Activated CD8-positive, alpha-beta T cell treated with anti-CD3 and anti-CD28 coated beads, Interleukin-2, amount 10 ng/mL, durations not matched to agents 7 days and 5 days (primary cell): Measurements from ENCODE around the gene ACAP1. TPM values are rescaled to one million over a fixed set of nuclear protein-coding genes. Genes with fewer than 3 reads are reported as not detected.

Experiments used
- ATAC-seq: fragments of 150-1000 bp; cut with Tn5 transposase; one replicate; pipeline ENCODE4 v1.10.0; 2021; ENCODE audit warnings: moderate library complexity
- CTCF ChIA-PET: fragments of 350-600 bp; sonication (Branson Sonifier 250); formaldehyde crosslinking; loops from one replicate; lab custom pipeline; 2021; ENCODE audit warnings: antibody characterized with exemption; lab: Charles Lee
- POLR2A ChIA-PET: fragments of 350-600 bp; sonication (Branson Sonifier 250); formaldehyde crosslinking; loops from one replicate; lab custom pipeline; 2021; ENCODE audit warnings: antibody characterized with exemption; lab: Charles Lee
- DNase-seq: peaks from one replicate; pipeline ENCODE4 v3.0.0-alpha.2; 2020
- H3K27ac Mint-ChIP-seq: one replicate; pipeline ENCODE4 v1.8.0; 2021; ENCODE audit warnings: mild to moderate bottlenecking, mixed read lengths
- H3K27me3 Mint-ChIP-seq: one replicate; pipeline ENCODE4 v1.8.0; 2021; ENCODE audit warnings: low read depth, mixed read lengths
- H3K36me3 Mint-ChIP-seq: one replicate; pipeline ENCODE4 v1.8.0; 2021; ENCODE audit warnings: low read depth, mixed read lengths
- H3K4me1 Mint-ChIP-seq: one replicate; pipeline ENCODE4 v1.8.0; 2021; ENCODE audit warnings: low read depth, mixed read lengths
- H3K4me3 Mint-ChIP-seq: one replicate; pipeline ENCODE4 v1.8.0; 2021; ENCODE audit warnings: mild to moderate bottlenecking, mixed read lengths
- H3K9me3 Mint-ChIP-seq: one replicate; pipeline ENCODE4 v1.8.0; 2022; ENCODE audit warnings: mixed read lengths; ENCODE audit not compliant: insufficient read depth
- total RNA-seq, 2 experiments: library from RNA; stranded (reverse); gene quantifications; one replicate each; pipeline ENCODE4 v1.2.3, GENCODE V29; 2021

The ACAP1 gene
- total RNA-seq, 2 experiments from 2014 or later: 573 to 605 TPM

DNA sequence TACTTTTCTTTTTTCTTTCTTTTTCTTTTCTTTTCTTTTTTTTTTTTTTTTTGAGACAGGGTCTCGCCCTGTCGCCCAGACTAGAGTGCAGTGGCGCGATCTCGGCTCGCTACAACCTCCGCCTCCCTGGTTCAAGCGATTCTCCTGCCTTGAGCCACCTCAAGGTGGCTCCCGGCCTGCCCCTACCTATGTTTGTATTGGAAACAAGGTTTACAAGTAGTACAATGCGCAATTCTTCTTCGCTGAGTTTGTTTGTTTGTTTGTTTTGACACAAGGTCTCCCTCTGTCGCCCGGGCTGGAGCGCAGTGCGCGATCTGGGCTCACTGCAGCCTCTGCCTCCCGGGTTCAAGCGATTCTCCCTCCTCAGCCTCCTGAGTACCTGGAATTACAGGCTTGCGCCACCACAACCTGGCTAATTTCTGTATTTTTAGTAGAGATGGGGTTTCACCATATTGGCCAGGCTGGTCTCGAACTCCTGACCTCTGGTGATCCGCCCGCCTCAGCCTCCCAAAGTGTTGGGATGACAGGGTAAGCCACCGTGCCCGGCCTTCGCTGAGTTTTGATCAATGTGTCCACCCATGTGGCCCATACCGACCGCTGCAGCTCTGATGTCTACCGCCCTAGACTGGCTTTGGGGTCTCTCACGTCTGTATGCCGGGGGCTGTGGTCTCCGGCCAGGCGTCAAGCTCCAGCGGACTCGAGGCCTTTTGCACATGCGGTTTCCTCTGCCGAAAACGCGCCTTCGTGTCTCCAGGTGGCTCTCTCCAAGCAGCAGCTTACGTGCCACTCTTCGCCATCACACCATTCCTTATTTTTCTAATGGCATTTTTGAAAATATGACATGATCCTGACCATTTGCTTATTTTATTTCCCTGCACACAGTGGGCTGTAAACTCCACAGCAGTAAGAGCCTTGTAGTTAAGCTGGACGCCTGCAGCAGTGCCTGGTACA lies 40.8 kb upstream of the ACAP1 start:
- Mint-ChIP-seq H3K36me3 (no peaks in the 10 kb centered on the region), H3K4me1 (peaks cover 30% of the 10 kb centered on the region), H3K27me3 (peaks cover 36% of the 10 kb centered on the region), H3K9me3 (no peaks in the 10 kb centered on the region), H3K4me3 (peak overlapping the region; percentile 71), H3K27ac (no peak overlapping the region)
- ChIA-PET POLR2A (interaction anchor here (0.9 to 1.3 kb wide), 2 partner anchors 57 to 260 kb away, joined by 3 read pairs; partner anchors contain the start of gene SLC16A13), CTCF (interaction anchor here (1.0 to 4.8 kb wide), 19 partner anchors 7 to 291 kb away, joined by 3 to 81 read pairs (median 6); partner anchors contain the start of genes ACADVL, ACAP1, DLG4 and NEURL4)
- ATAC-seq (no peak), DNase-seq (no peak)

DNA sequence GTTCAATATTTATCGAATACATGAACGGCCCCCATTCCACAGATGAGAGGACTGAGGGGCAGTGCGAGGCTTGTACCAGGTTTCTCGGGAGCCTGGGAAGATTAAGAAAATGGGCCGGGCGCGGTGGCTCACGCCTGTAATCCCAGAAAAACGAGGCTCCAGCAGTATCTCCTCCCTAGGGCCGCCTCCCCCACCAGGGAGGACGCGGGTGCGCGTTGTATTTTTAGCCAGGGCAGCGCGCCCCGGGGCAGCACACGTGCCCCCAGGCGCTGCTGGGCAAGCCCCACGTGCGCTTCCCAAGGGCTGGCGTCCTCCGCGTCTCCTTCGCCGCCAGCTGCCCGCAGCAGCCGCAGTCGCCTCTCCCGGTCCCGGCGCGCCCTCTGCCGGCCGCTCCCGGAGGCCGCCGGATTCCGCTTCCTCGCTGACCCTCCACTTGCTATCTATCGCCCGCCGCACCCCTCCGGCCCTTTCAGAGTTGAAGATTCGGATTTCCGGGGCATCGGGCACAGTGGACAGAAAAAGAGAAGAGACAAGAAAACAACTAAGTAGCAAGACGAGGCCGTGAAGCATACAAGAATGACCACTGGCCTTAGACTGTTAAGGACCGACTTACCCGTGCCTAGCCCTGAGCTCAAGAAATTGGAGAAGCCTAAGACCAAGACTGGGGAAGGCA lies 40.0 kb upstream of the ACAP1 start:
- ATAC-seq (peak; percentile 27), DNase-seq (peak; percentile 71)
- CTCF ChIA-PET: interaction anchor here (0.6 to 4.8 kb wide), 30 partner anchors 8 to 293 kb away, joined by 3 to 81 read pairs (median 4); partner anchors contain the start of genes ACADVL, ACAP1, DLG4 and GABARAP
- H3K4me3 Mint-ChIP-seq: peak overlapping the region; percentile 34
- POLR2A ChIA-PET: interaction anchor here (0.9 to 1.3 kb wide), 3 partner anchors 15 to 261 kb away, joined by 3 read pairs; partner anchors contain the start of gene SLC16A13
- no peak overlapping the region for H3K27ac Mint-ChIP-seq
- H3K9me3 Mint-ChIP-seq: no peaks in the 10 kb centered on the region
- peaks cover 38% of the 10 kb centered on the region for H3K27me3 Mint-ChIP-seq
- H3K36me3 Mint-ChIP-seq: no peaks in the 10 kb centered on the region
- H3K4me1 Mint-ChIP-seq: peaks cover 30% of the 10 kb centered on the region

- no peak overlapping the region for H3K4me3 Mint-ChIP-seq
- POLR2A ChIA-PET: no interaction called here
- CTCF ChIA-PET: interaction anchor here (2.5 kb wide), 1 partner anchor 8 kb away, joined by 14 read pairs; no protein-coding TSS in a partner anchor
- H3K36me3 Mint-ChIP-seq: peaks cover 11% of the 10 kb centered on the region
- peaks cover 12% of the 10 kb centered on the region for H3K4me1 Mint-ChIP-seq
- ATAC-seq (no peak), DNase-seq (no peak)
- no peak overlapping the region for H3K27ac Mint-ChIP-seq
- H3K27me3 Mint-ChIP-seq: peaks cover 11% of the 10 kb centered on the region
- H3K9me3 Mint-ChIP-seq: no peaks in the 10 kb centered on the region
Observed at GRCh38 chr17:7304179-7304578, 32.1 kb upstream of the ACAP1 start.

DNA sequence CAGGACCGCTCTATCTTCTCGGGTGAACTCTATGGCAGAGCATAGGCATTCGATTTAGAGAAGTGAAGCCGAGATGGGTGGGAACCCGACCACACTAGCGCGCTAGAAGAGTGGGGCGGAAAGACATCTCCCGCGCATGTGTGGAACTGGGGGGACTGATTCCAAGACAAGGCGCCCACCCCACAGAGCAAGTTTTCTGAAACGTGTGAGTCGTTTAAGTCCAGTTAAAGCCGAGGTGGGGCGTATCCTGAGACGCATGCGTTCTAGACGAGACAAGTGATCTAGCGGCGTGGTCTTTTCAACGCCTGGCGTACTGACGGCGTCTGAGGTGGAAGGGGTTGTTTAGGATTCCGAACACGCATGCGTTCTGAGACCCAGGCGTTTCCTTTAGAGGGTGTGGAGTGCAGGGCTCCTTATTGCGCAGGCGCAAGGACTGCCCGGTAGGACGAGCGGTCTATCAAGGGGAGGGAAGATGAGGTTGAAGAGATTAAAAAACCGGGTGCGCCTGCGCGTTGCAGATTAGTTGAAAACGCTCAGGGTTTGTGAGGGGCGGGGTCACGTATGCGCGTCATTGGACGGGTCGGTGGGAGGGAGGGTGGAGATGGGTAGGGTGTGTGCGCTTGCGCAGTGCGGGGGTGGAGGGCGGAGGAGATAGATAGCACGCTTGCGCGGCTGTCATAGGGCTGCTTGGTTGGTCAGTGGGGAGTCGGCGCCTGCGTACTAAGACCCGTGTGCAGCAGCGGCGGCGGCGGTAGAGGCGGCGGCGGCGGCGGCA lies 29.2 kb upstream of the ACAP1 start, which contains the start of gene EIF5A:
TSS of gene EIF5A (plus strand) at position 718 of the 775 bp plus-strand sequence. CDS start 2,008 bp downstream, outside the sequence.
- Mint-ChIP-seq H3K4me3 (peak within 1 kb of the TSS; percentile 93), H3K36me3 (peaks cover 38% of the 10 kb centered on the region), H3K27me3 (peaks cover under 1% of the 10 kb centered on the region), H3K27ac (peak within 1 kb of the TSS; percentile 99), H3K9me3 (no peaks in the 10 kb centered on the region), H3K4me1 (peaks cover 38% of the 10 kb centered on the region)
- ChIA-PET POLR2A (interaction anchor here (0.6 kb wide), 1 partner anchor 29 kb away, joined by 3 read pairs; the partner anchor contains the start of gene ACAP1), CTCF (interaction anchor here (2.5 kb wide), 1 partner anchor 11 kb away, joined by 14 read pairs; no protein-coding TSS in a partner anchor)
- ATAC-seq: peak; percentile 86
- peak; percentile 100 for DNase-seq

DNA sequence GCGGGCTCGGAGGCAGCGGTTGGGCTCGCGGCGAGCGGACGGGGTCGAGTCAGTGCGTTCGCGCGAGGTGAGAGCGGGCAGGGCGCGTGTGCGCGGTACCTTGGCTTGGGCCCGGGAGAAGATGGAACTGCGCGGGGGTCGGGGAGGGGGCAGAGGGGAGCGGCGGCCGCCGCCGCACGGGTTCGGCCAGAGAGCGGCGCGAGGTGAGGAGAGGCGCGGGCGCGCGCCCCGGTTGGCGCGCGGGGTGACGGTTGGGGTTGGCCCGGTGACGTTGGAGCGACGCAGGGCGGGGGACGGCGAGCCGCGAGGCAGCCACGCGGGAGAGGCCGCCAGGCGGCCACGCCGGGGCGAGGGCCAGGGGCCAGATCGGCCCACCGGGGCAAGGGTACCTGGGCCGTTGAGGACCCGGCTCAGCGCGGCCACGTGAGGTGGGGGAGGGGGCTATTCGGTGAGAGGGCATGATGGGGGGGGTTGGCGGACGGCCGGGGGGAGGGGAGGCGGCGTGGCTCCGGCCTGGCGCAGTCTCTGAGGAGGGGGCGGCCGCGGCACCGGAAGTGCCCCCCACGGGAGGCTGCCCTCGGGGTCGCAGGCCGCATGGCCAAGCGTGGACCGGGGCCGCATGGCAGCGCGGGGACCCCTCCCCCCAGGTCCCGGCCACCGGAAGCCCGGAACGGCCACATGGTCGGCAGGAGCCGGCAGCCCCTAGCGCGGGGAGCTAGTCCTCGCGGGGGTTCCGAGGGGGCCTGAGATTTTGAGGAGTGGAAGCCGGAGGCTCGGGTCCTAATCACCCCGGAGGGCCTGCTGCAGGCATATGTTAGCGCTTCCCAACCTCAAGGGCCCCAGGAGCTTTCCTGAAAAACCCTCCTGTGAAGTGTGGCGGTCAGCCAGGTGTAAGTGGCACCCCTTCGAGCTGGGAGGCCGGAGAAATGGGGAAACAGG lies 28.4 kb upstream of the ACAP1 start:
- peak; percentile 63 for DNase-seq
- ChIA-PET CTCF (interaction anchor here (1.0 to 1.4 kb wide), 2 partner anchors 28 to 87 kb away, joined by 3 to 4 read pairs; partner anchors contain the start of gene ACAP1), POLR2A (interaction anchor here (0.7 to 4.5 kb wide), 7 partner anchors 22 to 40 kb away, joined by 3 to 29 read pairs (median 3); partner anchors contain the start of genes ACAP1, NEURL4 and SLC2A4)
- Mint-ChIP-seq H3K27ac (peak overlapping the region; percentile 99), H3K36me3 (peaks cover 45% of the 10 kb centered on the region), H3K27me3 (no peaks in the 10 kb centered on the region), H3K4me3 (peak overlapping the region; percentile 93), H3K4me1 (peaks cover 46% of the 10 kb centered on the region), H3K9me3 (no peaks in the 10 kb centered on the region)
- ATAC-seq: peak; percentile 6

- Mint-ChIP-seq H3K4me3 (peak overlapping the region; percentile 93), H3K27ac (peak overlapping the region; percentile 94), H3K9me3 (no peaks in the 10 kb centered on the region), H3K27me3 (no peaks in the 10 kb centered on the region), H3K36me3 (peaks cover 54% of the 10 kb centered on the region), H3K4me1 (peaks cover 55% of the 10 kb centered on the region)
- ATAC-seq: peak; percentile 25
- POLR2A ChIA-PET: interaction anchor here (0.5 to 4.5 kb wide), 11 partner anchors 19 to 864 kb away, joined by 3 to 29 read pairs (median 4); partner anchors contain the start of genes ACAP1, GABARAP, NEURL4 and SLC2A4
- CTCF ChIA-PET: interaction anchor here (1.0 to 1.9 kb wide), 5 partner anchors 13 to 88 kb away, joined by 3 to 8 read pairs (median 4); partner anchors contain the start of gene ACAP1
- DNase-seq: peak; percentile 89
Observed at GRCh38 chr17:7308625-7309433, 27.5 kb upstream of the ACAP1 start.

DNA sequence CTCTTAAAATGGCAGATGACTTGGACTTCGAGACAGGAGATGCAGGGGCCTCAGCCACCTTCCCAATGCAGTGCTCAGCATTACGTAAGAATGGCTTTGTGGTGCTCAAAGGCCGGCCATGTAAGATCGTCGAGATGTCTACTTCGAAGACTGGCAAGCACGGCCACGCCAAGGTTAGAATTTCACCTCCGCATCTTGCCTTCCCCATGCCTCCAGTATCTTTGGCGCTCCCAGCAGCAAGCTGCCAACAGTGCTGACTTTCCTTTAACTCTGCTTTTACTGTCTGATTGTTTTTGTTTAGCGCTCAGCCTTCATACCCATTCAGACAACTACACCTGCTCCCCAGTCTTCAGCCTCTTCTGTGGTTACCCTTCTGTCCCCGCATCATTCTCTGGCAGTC lies 26.7 kb upstream of the ACAP1 start:
- Mint-ChIP-seq H3K27ac (peak overlapping the region; percentile 94), H3K4me3 (peak overlapping the region; percentile 93), H3K27me3 (no peaks in the 10 kb centered on the region), H3K36me3 (peaks cover 61% of the 10 kb centered on the region), H3K9me3 (no peaks in the 10 kb centered on the region), H3K4me1 (peaks cover 63% of the 10 kb centered on the region)
- CTCF ChIA-PET: interaction anchor here (1.0 to 1.9 kb wide), 4 partner anchors 13 to 89 kb away, joined by 3 to 8 read pairs (median 5); no protein-coding TSS in a partner anchor
- no peak for ATAC-seq
- DNase-seq: no peak
- POLR2A ChIA-PET: interaction anchor here (0.5 to 4.5 kb wide), 7 partner anchors 19 to 863 kb away, joined by 3 to 29 read pairs (median 5); partner anchors contain the start of genes ACAP1, GABARAP and SLC2A4

- no peak for DNase-seq
- Mint-ChIP-seq H3K4me1 (peaks cover 70% of the 10 kb centered on the region), H3K36me3 (peaks cover 68% of the 10 kb centered on the region), H3K4me3 (no peak overlapping the region), H3K27me3 (no peaks in the 10 kb centered on the region), H3K27ac (peak overlapping the region; percentile 41), H3K9me3 (no peaks in the 10 kb centered on the region)
- ChIA-PET CTCF (interaction anchor here (0.7 kb wide), 1 partner anchor 14 kb away, joined by 4 read pairs; no protein-coding TSS in a partner anchor), POLR2A (interaction anchor here (0.7 to 4.5 kb wide), 4 partner anchors 8 to 25 kb away, joined by 3 to 29 read pairs (median 3); partner anchors contain the start of gene ACAP1)
- no peak for ATAC-seq
Observed at GRCh38 chr17:7311110-7311705, 25.1 kb upstream of the ACAP1 start.
